HCT116 (cell line): Measurements from ENCODE around the gene CXCR1. TPM values are rescaled to one million over a fixed set of nuclear protein-coding genes. Genes with fewer than 3 reads are reported as not detected.

Experiments
- ATAC-seq: fragments of 200-7000 bp; cut with Tn5 transposase; 2 replicates; pipeline ENCODE4 v1.9.1; 2020; ENCODE audit warnings: mild to moderate bottlenecking, moderate library complexity
- BruUV-seq: library from RNA; stranded (reverse); fragments of 400-500 nt; replicated peaks from 2 replicates; lab custom pipeline; 2021; lab: Mats Ljungman, UMichigan
- CTCF ChIA-PET: fragments of 300-600 bp; sonication (Branson Sonifier 250); formaldehyde crosslinking; loops from one replicate; lab custom pipeline; 2021; ENCODE audit warnings: antibody characterized with exemption; lab: Charles Lee
- POLR2A ChIA-PET: fragments of 300-600, 350-600 bp; sonication (Branson Sonifier 250); formaldehyde crosslinking; loops from one replicate; lab custom pipeline; 2021; ENCODE audit warnings: antibody characterized with exemption; lab: Charles Lee
- RAD21 ChIA-PET, 2 experiments: fragments of 300-600 bp; sonication (Branson Sonifier 250); formaldehyde crosslinking; loops; one replicate each; lab custom pipeline; 2023; ENCODE audit warnings: low total read pairs in 2 of 2; ENCODE audit not compliant: uncharacterized antibody in 2 of 2, unreplicated experiment in 2 of 2, low non-redundant PET in 1 of 2; lab: Charles Lee
- DNase-seq: peaks from one replicate; pipeline ENCODE4 v3.0.0-alpha.2; 2010; ENCODE audit warnings: low read depth, low spot score
- H2AFZ ChIP-seq: fragments of 200-600 bp; shearing (Covaris generic), sonication (generic); 2 replicates; pipeline ENCODE4 v1.6.1; 2017; ENCODE audit warnings: low read depth, mixed run types, mixed read lengths, antibody characterized with exemption, low read length; ENCODE audit not compliant: poor library complexity, severe bottlenecking
- H3K27ac ChIP-seq: 2 replicates; pipeline ENCODE4 v1.5.1; 2012; ENCODE audit warnings: low read depth, low read length
- H3K27me3 ChIP-seq: fragments of 200-600 bp; sonication (generic); 2 replicates; pipeline ENCODE4 v1.6.1; 2016; ENCODE audit warnings: mixed run types, low read length, mixed read lengths; ENCODE audit not compliant: insufficient read depth
- H3K36me3 ChIP-seq, 2 experiments: fragments of 200-500 bp in 1 of 2; fragments of 200-600 bp in 1 of 2; sonication (Bioruptor generic) in 1 of 2; sonication (generic) in 1 of 2; 2 replicates each; pipeline versions ENCODE4 v1.5.1 to v1.6.1; 2014 to 2016; ENCODE audit warnings: low read length in 2 of 2, inconsistent platforms in 1 of 2, mixed read lengths in 1 of 2, mixed run types in 1 of 2; ENCODE audit not compliant: insufficient read depth in 2 of 2, control insufficient read depth in 1 of 2
- H3K4me1 ChIP-seq, 2 experiments: fragments of 200-600 bp in 1 of 2; sonication (generic) in 1 of 2; 2 replicates each; pipeline versions ENCODE4 v1.5.1 to v1.6.1; 2012 to 2017; ENCODE audit warnings: low read length in 2 of 2, inconsistent platforms in 1 of 2, mild to moderate bottlenecking in 1 of 2, mixed read lengths in 1 of 2, mixed run types in 1 of 2, moderate library complexity in 1 of 2; ENCODE audit not compliant: insufficient read depth in 2 of 2, control insufficient read depth in 1 of 2
- H3K4me2 ChIP-seq: fragments of 200-600 bp; sonication (generic); 2 replicates; pipeline ENCODE4 v1.6.1; 2017; ENCODE audit warnings: mixed run types, low read length, mixed read lengths
- H3K4me3 ChIP-seq, 2 experiments: fragments of 200-600 bp in 1 of 2; sonication (generic) in 1 of 2; replicated peaks in 1 of 2; 2 replicates each; pipeline ENCODE4 v1.5.1; 2011 to 2016; ENCODE audit warnings: low read length in 2 of 2, control low read depth in 1 of 2, low read depth in 1 of 2, mild to moderate bottlenecking in 1 of 2, mixed read lengths in 1 of 2, mixed run types in 1 of 2
- H3K79me2 ChIP-seq: fragments of 200-600 bp; sonication (generic); 2 replicates; pipeline ENCODE4 v1.6.1; 2017; ENCODE audit warnings: mild to moderate bottlenecking, mixed run types, low read length, moderate library complexity, mixed read lengths; ENCODE audit not compliant: insufficient read depth
- H3K9ac ChIP-seq: fragments of 200-600 bp; sonication (generic); 2 replicates; pipeline ENCODE4 v1.6.1; 2016; ENCODE audit warnings: low read length, mixed read lengths
- H3K9me2 ChIP-seq: fragments of 200-600 bp; sonication (generic), shearing (Covaris generic); 2 replicates; pipeline ENCODE4 v1.6.1; 2017; ENCODE audit warnings: mixed run types, mild to moderate bottlenecking, moderate library complexity; ENCODE audit not compliant: insufficient read depth
- H3K9me3 ChIP-seq, 2 experiments: fragments of 200-500 bp in 1 of 2; fragments of 200-600 bp in 1 of 2; sonication (Bioruptor generic) in 1 of 2; sonication (generic) in 1 of 2; 2 replicates each; pipeline ENCODE4 v1.6.1; 2014 to 2017; ENCODE audit warnings: low read length in 2 of 2, mixed read lengths in 2 of 2, inconsistent platforms in 1 of 2, low read depth in 1 of 2, mild to moderate bottlenecking in 1 of 2, mixed run types in 1 of 2, moderate library complexity in 1 of 2; ENCODE audit not compliant: control insufficient read depth in 1 of 2, insufficient read depth in 1 of 2
- H4K20me1 ChIP-seq: fragments of 200-600 bp; sonication (generic), shearing (Covaris generic); 2 replicates; pipeline ENCODE4 v1.6.1; 2017; ENCODE audit warnings: mixed run types, mild to moderate bottlenecking, moderate library complexity; ENCODE audit not compliant: insufficient read depth
- CBX3 ChIP-seq: IDR thresholded peaks from 2 replicates; pipeline ENCODE4 v1.6.1; 2012; ENCODE audit warnings: low read depth
- EGR1 ChIP-seq: IDR thresholded peaks from 2 replicates; pipeline ENCODE4 v1.6.1; 2012; ENCODE audit warnings: low read depth
- ELF1 ChIP-seq: IDR thresholded peaks from 2 replicates; pipeline ENCODE4 v1.6.1; 2012; ENCODE audit warnings: low read depth, borderline replicate concordance
- EZH2 ChIP-seq: fragments of 200-600 bp; sonication (generic); IDR thresholded peaks from 2 replicates; pipeline ENCODE4 v1.6.1; 2017; ENCODE audit warnings: antibody characterized with exemption, mixed run types
- FOSL1 ChIP-seq: IDR thresholded peaks from 2 replicates; pipeline ENCODE4 v1.6.1; 2012; ENCODE audit warnings: low read depth
- POLR2A ChIP-seq: IDR thresholded peaks from 2 replicates; pipeline ENCODE4 v1.7.0; 2011; ENCODE audit warnings: borderline replicate concordance; ENCODE audit not compliant: insufficient read depth, insufficient read length; ENCODE audit errors: extremely low read depth
- RAD21 ChIP-seq: IDR thresholded peaks from 2 replicates; pipeline ENCODE4 v1.6.1; 2012; ENCODE audit warnings: low read depth, mild to moderate bottlenecking
- SIN3A ChIP-seq: IDR thresholded peaks from 2 replicates; pipeline ENCODE4 v1.6.1; 2012; ENCODE audit warnings: low read depth
- SRF ChIP-seq: IDR thresholded peaks from 2 replicates; pipeline ENCODE4 v1.6.1; 2012; ENCODE audit warnings: low read depth
- YY1 ChIP-seq: IDR thresholded peaks from 2 replicates; pipeline ENCODE4 v1.6.1; 2011; ENCODE audit warnings: low read length, low read depth, moderate library complexity, mild to moderate bottlenecking; ENCODE audit not compliant: insufficient replicate concordance; ENCODE audit errors: extremely low read depth
- ZFX ChIP-seq: fragments of 450-650 bp; IDR thresholded peaks from 2 replicates; pipeline ENCODE4 v1.6.1; 2017
- intact Hi-C: fragments of 100-400 bp; cut with micrococcal nuclease; formaldehyde crosslinking; loops from 2 replicates; pipeline ENCODE4 v1.10.0; 2022
- total RNA-seq: library from RNA; stranded (reverse); gene quantifications from one replicate; pipeline ENCODE4 v1.2.1, GENCODE V29; 2021; ENCODE audit not compliant: unreplicated experiment
- TF ChIP-seq, protein P1 (sequence below), 3 experiments: fragments of 200-600 bp in 1 of 3; sonication (generic) in 1 of 3; IDR thresholded peaks in 2 of 3; conservative IDR thresholded peaks in 1 of 3; 2 replicates each; pipeline ENCODE4 v1.5.1; 2012 to 2017; ENCODE audit warnings: low read depth in 2 of 3, low read length in 2 of 3, antibody characterized with exemption in 1 of 3, borderline replicate concordance in 1 of 3, control low read depth in 1 of 3, mild to moderate bottlenecking in 1 of 3, mixed read lengths in 1 of 3, mixed run types in 1 of 3, moderate library complexity in 1 of 3; ENCODE audit not compliant: insufficient read depth in 1 of 3
- TF ChIP-seq, protein P2 (sequence below): IDR thresholded peaks from 2 replicates; pipeline ENCODE4 v1.6.1; 2012; ENCODE audit warnings: low read depth

CXCR1 gene
- total RNA-seq, 1 experiment from 2014 or later: not detected

DNA sequence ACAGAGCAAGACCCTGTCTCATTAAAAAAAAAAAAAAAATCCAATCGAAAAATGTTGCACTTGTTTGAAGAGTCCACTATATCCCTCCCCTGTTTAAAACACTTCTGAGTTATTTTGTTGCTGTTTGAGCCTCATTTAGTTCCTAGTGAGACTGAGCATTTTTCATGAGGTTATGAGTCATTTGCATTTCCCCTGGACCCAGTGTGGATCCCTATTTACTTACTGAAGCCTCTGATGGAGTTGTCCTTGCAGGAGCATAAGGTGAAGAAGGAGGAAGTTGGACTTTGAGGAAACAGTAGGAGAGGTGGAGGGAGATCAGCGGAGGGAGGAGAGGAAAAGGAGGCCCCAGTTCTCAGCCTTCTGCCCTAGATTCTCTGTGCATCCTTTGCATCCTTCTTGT, 5.1 kb downstream of the CXCR1 start:
- BruUV-seq: no TSS peak
- H3K36me3 ChIP-seq: no peaks in the 10 kb centered on the region
- H3K27me3 ChIP-seq: no peaks in the 10 kb centered on the region; the same call in 1 of the 2 replicates
- no peaks in the 10 kb centered on the region for H3K9me3 ChIP-seq
- CTCF ChIA-PET: no interaction called here
- POLR2A ChIA-PET: interaction anchor here (0.6 kb wide), 1 partner anchor 105 kb away, joined by 3 read pairs; no protein-coding TSS in a partner anchor
- H3K9me2 ChIP-seq: no peaks in the 10 kb centered on the region
- ATAC-seq: no peak
- no peak overlapping the region for H3K27ac ChIP-seq
- no peak overlapping the region for H3K9ac ChIP-seq
- RAD21 ChIA-PET: no interaction called here
- H3K4me3 ChIP-seq: no peak overlapping the region
- H2AFZ ChIP-seq: no peak overlapping the region
- no peak for DNase-seq
- intact Hi-C loops: no loop called here
- peaks cover 2 to 3% of the 10 kb centered on the region in 2 experiments; a peak in 3 of 4 replicates for H3K4me1 ChIP-seq
- H4K20me1 ChIP-seq: no peaks in the 10 kb centered on the region
- H3K79me2 ChIP-seq: no peaks in the 10 kb centered on the region
- no peak for TF ChIP-seq YY1
- TF ChIP-seq SIN3A: no peak
- TF ChIP-seq POLR2A: no peak
- TF ChIP-seq EGR1: no peak
- TF ChIP-seq, protein P1, sequence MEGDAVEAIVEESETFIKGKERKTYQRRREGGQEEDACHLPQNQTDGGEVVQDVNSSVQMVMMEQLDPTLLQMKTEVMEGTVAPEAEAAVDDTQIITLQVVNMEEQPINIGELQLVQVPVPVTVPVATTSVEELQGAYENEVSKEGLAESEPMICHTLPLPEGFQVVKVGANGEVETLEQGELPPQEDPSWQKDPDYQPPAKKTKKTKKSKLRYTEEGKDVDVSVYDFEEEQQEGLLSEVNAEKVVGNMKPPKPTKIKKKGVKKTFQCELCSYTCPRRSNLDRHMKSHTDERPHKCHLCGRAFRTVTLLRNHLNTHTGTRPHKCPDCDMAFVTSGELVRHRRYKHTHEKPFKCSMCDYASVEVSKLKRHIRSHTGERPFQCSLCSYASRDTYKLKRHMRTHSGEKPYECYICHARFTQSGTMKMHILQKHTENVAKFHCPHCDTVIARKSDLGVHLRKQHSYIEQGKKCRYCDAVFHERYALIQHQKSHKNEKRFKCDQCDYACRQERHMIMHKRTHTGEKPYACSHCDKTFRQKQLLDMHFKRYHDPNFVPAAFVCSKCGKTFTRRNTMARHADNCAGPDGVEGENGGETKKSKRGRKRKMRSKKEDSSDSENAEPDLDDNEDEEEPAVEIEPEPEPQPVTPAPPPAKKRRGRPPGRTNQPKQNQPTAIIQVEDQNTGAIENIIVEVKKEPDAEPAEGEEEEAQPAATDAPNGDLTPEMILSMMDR (IDR thresholded peaks at IDR 0.05 in 2 of 3, conservative IDR thresholded peaks at IDR 0.05 in 1 of 3; ENCODE audit: borderline replicate concordance in 1 of 3, insufficient read depth in 1 of 3, low read depth in 2 of 3, low read length in 2 of 3): no peak
- TF ChIP-seq CBX3: no peak
- no peak for TF ChIP-seq SRF
- no peak for TF ChIP-seq ELF1
- TF ChIP-seq RAD21: no peak
- TF ChIP-seq, protein P2, sequence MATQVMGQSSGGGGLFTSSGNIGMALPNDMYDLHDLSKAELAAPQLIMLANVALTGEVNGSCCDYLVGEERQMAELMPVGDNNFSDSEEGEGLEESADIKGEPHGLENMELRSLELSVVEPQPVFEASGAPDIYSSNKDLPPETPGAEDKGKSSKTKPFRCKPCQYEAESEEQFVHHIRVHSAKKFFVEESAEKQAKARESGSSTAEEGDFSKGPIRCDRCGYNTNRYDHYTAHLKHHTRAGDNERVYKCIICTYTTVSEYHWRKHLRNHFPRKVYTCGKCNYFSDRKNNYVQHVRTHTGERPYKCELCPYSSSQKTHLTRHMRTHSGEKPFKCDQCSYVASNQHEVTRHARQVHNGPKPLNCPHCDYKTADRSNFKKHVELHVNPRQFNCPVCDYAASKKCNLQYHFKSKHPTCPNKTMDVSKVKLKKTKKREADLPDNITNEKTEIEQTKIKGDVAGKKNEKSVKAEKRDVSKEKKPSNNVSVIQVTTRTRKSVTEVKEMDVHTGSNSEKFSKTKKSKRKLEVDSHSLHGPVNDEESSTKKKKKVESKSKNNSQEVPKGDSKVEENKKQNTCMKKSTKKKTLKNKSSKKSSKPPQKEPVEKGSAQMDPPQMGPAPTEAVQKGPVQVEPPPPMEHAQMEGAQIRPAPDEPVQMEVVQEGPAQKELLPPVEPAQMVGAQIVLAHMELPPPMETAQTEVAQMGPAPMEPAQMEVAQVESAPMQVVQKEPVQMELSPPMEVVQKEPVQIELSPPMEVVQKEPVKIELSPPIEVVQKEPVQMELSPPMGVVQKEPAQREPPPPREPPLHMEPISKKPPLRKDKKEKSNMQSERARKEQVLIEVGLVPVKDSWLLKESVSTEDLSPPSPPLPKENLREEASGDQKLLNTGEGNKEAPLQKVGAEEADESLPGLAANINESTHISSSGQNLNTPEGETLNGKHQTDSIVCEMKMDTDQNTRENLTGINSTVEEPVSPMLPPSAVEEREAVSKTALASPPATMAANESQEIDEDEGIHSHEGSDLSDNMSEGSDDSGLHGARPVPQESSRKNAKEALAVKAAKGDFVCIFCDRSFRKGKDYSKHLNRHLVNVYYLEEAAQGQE: no peak
- TF ChIP-seq FOSL1: no peak
- TF ChIP-seq EZH2: no peak
- TF ChIP-seq ZFX: no peak
- H3K4me2 ChIP-seq: no peak overlapping the region
